Ishikawa (cell line): ENCODE measurements around the gene NR3C2.

ENCODE experiments used
- CEBPB ChIP-seq: IDR thresholded peaks from 2 replicates; pipeline ENCODE4 v1.6.1; 2012
- CREB1 ChIP-seq: IDR thresholded peaks from 2 replicates; pipeline ENCODE4 v1.6.1; 2012; ENCODE audit warnings: low read depth
- EGR1 ChIP-seq: IDR thresholded peaks from 2 replicates; pipeline ENCODE4 v1.6.1; 2012
- EP300 ChIP-seq: IDR thresholded peaks from 2 replicates; pipeline ENCODE4 v1.6.1; 2012; ENCODE audit warnings: borderline replicate concordance
- FOXM1 ChIP-seq: IDR thresholded peaks from 2 replicates; pipeline ENCODE4 v1.6.1; 2012; ENCODE audit warnings: low read depth, borderline replicate concordance
- MAX ChIP-seq: IDR thresholded peaks from 2 replicates; pipeline ENCODE4 v1.6.1; 2012
- NFIC ChIP-seq: IDR thresholded peaks from 2 replicates; pipeline ENCODE4 v1.6.1; 2012
- RAD21 ChIP-seq: IDR thresholded peaks from 2 replicates; pipeline ENCODE4 v1.6.1; 2012; ENCODE audit warnings: low read depth
- REST ChIP-seq: IDR thresholded peaks from 2 replicates; pipeline ENCODE4 v1.6.1; 2012; ENCODE audit warnings: low read depth, mild to moderate bottlenecking
- TAF1 ChIP-seq: IDR thresholded peaks from 2 replicates; pipeline ENCODE4 v1.6.1; 2012; ENCODE audit warnings: low read depth, mild to moderate bottlenecking
- TCF12 ChIP-seq: IDR thresholded peaks from 2 replicates; pipeline ENCODE4 v1.6.1; 2012; ENCODE audit warnings: low read depth
- TEAD4 ChIP-seq: IDR thresholded peaks from 2 replicates; pipeline ENCODE4 v1.6.1; 2012
- USF1 ChIP-seq: IDR thresholded peaks from 2 replicates; pipeline ENCODE4 v1.6.1; 2012
- YY1 ChIP-seq: IDR thresholded peaks from 2 replicates; pipeline ENCODE4 v1.6.1; 2012; ENCODE audit warnings: low read depth
- ZBTB7A ChIP-seq: IDR thresholded peaks from 2 replicates; pipeline ENCODE4 v1.6.1; 2012; ENCODE audit warnings: low read depth

Gene NR3C2

GRCh38 chr4:148296498-148296897 is 145.7 kb downstream of the NR3C2 start:
- TF ChIP-seq TCF12 = no peak
- no peak for TF ChIP-seq TAF1
- no peak for TF ChIP-seq TEAD4
- TF ChIP-seq NFIC = no peak
- no peak for TF ChIP-seq ZBTB7A
- TF ChIP-seq REST = no peak
- no peak for TF ChIP-seq MAX
- no peak for TF ChIP-seq EGR1
- TF ChIP-seq USF1 = no peak
- no peak for TF ChIP-seq RAD21
- no peak for TF ChIP-seq CEBPB
- no peak for TF ChIP-seq YY1
- TF ChIP-seq FOXM1 = no peak
- no peak for TF ChIP-seq EP300
- TF ChIP-seq CREB1 = no peak

- TF ChIP-seq TCF12 (no peak), TAF1 (no peak), EGR1 (no peak), TEAD4 (no peak), ZBTB7A (no peak), USF1 (no peak), NFIC (no peak), REST (no peak), MAX (no peak)
Measured at GRCh38 chr4:148295642-148296041, 146.6 kb downstream of the NR3C2 start.

GRCh38 chr4:148293571-148293970 is 148.6 kb downstream of the NR3C2 start:
- TF ChIP-seq REST = no peak
- no peak for TF ChIP-seq EP300
- TF ChIP-seq MAX = no peak
- TF ChIP-seq TCF12 = no peak
- no peak for TF ChIP-seq NFIC
- TF ChIP-seq ZBTB7A = no peak
- TF ChIP-seq TAF1 = no peak
- no peak for TF ChIP-seq CREB1
- TF ChIP-seq FOXM1 = no peak
- TF ChIP-seq USF1 = no peak

- no peak for TF ChIP-seq TEAD4
- no peak for TF ChIP-seq FOXM1
- no peak for TF ChIP-seq MAX
- TF ChIP-seq YY1 = no peak
- no peak for TF ChIP-seq CEBPB
- TF ChIP-seq CREB1 = no peak
- no peak for TF ChIP-seq USF1
- TF ChIP-seq NFIC = no peak
- TF ChIP-seq TAF1 = no peak
- no peak for TF ChIP-seq TCF12
- TF ChIP-seq EP300 = no peak
- TF ChIP-seq ZBTB7A = no peak
- no peak for TF ChIP-seq REST
- TF ChIP-seq EGR1 = no peak
- no peak for TF ChIP-seq RAD21
Measured at GRCh38 chr4:148292686-148293085, 149.5 kb downstream of the NR3C2 start.
